ENCODE results near the gene ELP2. TPM values are rescaled to one million over a fixed set of nuclear protein-coding genes. Genes with fewer than 3 reads are reported as not detected.

The ELP2 gene
- total and polyA plus RNA-seq, 2 of the 8 experiments (the other 6 are each of a cell fraction or from before 2014, with no cell fraction given): 55.8 to 165 TPM

DNA sequence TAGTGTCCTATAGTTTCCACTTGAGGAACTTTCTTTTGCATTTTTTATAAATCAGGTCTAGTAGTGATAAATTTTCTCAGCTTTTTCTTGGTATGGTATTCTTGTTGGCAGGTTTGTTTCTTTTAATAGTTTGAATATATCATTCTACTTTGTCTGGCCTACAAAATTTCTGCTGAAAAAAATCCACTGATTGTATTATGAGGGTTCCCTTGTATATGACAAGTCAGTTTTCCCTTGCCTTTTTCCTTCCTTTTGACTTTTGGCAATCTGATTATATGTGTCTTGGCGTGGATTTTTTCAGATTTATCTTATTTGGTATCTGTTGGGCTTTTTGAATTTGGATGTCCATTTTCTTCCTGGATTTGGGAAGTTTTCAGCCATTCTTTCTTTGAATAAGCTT, 99.5 kb downstream of the ELP2 start (continued):
- no peak for TF ChIP-seq CHD7 (IDR thresholded peaks at IDR 0.05; ENCODE audit: insufficient replicate concordance, low read length)
- TF ChIP-seq JUN (IDR thresholded peaks at IDR 0.05; ENCODE audit: low read depth, low read length): no peak
- TF ChIP-seq ZNF274 (IDR thresholded peaks at IDR 0.05; ENCODE audit: borderline replicate concordance, extremely low read depth, low read length): no peak
- no peak for TF ChIP-seq RNF2 (IDR thresholded peaks at IDR 0.05; ENCODE audit: borderline replicate concordance, low read depth, low read length, missing control alignments, poor library complexity, severe bottlenecking)
- no peak for TF ChIP-seq CHD1 (IDR thresholded peaks at IDR 0.05; ENCODE audit: low read depth, low read length)
- TF ChIP-seq, protein P1, sequence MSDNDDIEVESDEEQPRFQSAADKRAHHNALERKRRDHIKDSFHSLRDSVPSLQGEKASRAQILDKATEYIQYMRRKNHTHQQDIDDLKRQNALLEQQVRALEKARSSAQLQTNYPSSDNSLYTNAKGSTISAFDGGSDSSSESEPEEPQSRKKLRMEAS (IDR thresholded peaks at IDR 0.05): no peak
- TF ChIP-seq BRCA1 (IDR thresholded peaks at IDR 0.05; ENCODE audit: low read depth, low read length): no peak
- TF ChIP-seq HDAC6 (IDR thresholded peaks at IDR 0.05; ENCODE audit: low read depth, low read length): no peak
- TF ChIP-seq CEBPB (IDR thresholded peaks at IDR 0.05; ENCODE audit: low read depth, low read length): no peak
- no peak for TF ChIP-seq TBP (IDR thresholded peaks at IDR 0.05; ENCODE audit: low read depth, low read length)
- TF ChIP-seq ASH2L (IDR thresholded peaks at IDR 0.05; ENCODE audit: low read length): no peak
- TF ChIP-seq SP1 (IDR thresholded peaks at IDR 0.05; ENCODE audit: low read depth, low read length): no peak
